ENCODE measurements around the gene CLCN6. TPM values are rescaled to one million over a fixed set of nuclear protein-coding genes. Genes with fewer than 3 reads are reported as not detected.

The CLCN6 gene
- total and polyA plus RNA-seq, 2 of the 13 experiments (the other 11 are each of a cell fraction or from before 2014, with no cell fraction given) = 14.9 to 19.3 TPM

DNA sequence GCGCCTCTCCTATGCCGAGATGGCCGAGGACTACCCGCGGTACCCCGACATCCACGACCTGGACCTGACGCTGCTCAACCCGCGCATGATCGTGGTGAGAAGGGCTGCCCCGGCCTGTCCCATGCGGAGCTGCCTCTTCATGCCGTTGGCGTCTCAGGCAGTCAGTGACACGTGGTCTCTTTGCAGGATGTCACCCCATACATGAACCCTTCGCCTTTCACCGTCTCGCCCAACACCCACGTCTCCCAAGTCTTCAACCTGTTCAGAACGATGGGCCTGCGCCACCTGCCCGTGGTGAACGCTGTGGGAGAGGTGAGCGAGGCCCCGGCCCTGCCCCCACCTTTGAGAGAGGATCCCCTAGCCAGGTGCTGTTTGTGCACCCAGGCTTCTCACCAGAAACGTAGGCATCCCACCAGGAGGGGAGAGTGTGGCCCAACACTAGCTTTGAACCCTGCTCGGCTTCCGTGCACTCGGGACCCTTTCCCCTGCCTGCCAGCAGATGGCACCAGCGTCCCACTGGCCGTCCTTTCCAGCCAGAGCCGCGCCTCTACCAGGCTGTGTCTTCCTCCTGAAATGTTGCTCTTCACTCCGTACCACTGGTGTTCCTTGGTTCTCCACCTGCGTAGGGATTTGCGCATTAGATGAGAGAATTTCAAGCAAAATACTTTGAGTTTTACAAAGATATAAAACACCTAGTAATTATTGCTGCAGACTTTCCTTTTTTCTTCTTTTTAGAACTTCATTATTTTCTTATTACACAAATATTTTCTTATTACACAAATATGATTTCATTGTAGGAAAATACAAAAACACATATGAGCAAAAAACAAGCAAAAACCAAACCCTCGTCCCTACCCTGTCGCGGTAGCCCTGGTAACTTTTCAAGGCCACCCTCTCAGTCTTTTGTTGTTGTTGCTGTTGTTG, 32.6 kb downstream of the CLCN6 start (continued):
- TF ChIP-seq, protein P1, sequence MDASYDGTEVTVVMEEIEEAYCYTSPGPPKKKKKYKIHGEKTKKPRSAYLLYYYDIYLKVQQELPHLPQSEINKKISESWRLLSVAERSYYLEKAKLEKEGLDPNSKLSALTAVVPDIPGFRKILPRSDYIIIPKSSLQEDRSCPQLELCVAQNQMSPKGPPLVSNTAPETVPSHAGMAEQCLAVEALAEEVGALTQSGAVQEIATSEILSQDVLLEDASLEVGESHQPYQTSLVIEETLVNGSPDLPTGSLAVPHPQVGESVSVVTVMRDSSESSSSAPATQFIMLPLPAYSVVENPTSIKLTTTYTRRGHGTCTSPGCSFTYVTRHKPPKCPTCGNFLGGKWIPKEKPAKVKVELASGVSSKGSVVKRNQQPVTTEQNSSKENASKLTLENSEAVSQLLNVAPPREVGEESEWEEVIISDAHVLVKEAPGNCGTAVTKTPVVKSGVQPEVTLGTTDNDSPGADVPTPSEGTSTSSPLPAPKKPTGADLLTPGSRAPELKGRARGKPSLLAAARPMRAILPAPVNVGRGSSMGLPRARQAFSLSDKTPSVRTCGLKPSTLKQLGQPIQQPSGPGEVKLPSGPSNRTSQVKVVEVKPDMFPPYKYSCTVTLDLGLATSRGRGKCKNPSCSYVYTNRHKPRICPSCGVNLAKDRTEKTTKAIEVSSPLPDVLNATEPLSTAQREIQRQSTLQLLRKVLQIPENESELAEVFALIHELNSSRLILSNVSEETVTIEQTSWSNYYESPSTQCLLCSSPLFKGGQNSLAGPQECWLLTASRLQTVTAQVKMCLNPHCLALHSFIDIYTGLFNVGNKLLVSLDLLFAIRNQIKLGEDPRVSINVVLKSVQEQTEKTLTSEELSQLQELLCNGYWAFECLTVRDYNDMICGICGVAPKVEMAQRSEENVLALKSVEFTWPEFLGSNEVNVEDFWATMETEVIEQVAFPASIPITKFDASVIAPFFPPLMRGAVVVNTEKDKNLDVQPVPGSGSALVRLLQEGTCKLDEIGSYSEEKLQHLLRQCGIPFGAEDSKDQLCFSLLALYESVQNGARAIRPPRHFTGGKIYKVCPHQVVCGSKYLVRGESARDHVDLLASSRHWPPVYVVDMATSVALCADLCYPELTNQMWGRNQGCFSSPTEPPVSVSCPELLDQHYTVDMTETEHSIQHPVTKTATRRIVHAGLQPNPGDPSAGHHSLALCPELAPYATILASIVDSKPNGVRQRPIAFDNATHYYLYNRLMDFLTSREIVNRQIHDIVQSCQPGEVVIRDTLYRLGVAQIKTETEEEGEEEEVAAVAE (CRISPR knock-in tag; IDR thresholded peaks at IDR 0.05; ENCODE audit: borderline replicate concordance) = no peak
- TF ChIP-seq YEATS4 (CRISPR knock-in tag; IDR thresholded peaks at IDR 0.05; ENCODE audit: borderline replicate concordance) (no peak), SMARCC2 (IDR thresholded peaks at IDR 0.05) (no peak), ZNF530 (CRISPR knock-in tag; IDR thresholded peaks at IDR 0.05; ENCODE audit: low read depth) (no peak), ARNT (IDR thresholded peaks at IDR 0.05) (no peak), GTF2F1 (IDR thresholded peaks at IDR 0.05; ENCODE audit: low read length) (no peak), ZNF790 (CRISPR knock-in tag; IDR thresholded peaks at IDR 0.05; ENCODE audit: borderline replicate concordance) (no peak), FOXM1 (CRISPR knock-in tag; IDR thresholded peaks at IDR 0.05) (no peak), SOX13 (IDR thresholded peaks at IDR 0.05) (no peak), SOX13 (CRISPR knock-in tag; conservative IDR thresholded peaks at IDR 0.05 in 1 of 2, IDR thresholded peaks at IDR 0.05 in 1 of 2) (no peak), MAFK (conservative IDR thresholded peaks at IDR 0.05 in 1 of 2, IDR thresholded peaks at IDR 0.05 in 1 of 2; ENCODE audit: low read length in 2 of 2) (no peak), ZNF839 (CRISPR knock-in tag; IDR thresholded peaks at IDR 0.05; ENCODE audit: borderline replicate concordance) (no peak), TCF7L2 (IDR thresholded peaks at IDR 0.05; ENCODE audit: low read depth, low read length) (no peak), ONECUT2 (CRISPR knock-in tag; IDR thresholded peaks at IDR 0.05) (no peak), WIZ (CRISPR knock-in tag; IDR thresholded peaks at IDR 0.05) (peak; percentile 44; the same call in 1 of the 2 replicates), ZNF850 (CRISPR knock-in tag; conservative IDR thresholded peaks at IDR 0.05) (no peak)
- TF ChIP-seq, protein P2, sequence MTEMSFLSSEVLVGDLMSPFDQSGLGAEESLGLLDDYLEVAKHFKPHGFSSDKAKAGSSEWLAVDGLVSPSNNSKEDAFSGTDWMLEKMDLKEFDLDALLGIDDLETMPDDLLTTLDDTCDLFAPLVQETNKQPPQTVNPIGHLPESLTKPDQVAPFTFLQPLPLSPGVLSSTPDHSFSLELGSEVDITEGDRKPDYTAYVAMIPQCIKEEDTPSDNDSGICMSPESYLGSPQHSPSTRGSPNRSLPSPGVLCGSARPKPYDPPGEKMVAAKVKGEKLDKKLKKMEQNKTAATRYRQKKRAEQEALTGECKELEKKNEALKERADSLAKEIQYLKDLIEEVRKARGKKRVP (CRISPR knock-in tag; IDR thresholded peaks at IDR 0.05) = peak in 1 of 2 experiments; percentile 53; a peak in 1 of 4 replicates
- TF ChIP-seq, protein P3, sequence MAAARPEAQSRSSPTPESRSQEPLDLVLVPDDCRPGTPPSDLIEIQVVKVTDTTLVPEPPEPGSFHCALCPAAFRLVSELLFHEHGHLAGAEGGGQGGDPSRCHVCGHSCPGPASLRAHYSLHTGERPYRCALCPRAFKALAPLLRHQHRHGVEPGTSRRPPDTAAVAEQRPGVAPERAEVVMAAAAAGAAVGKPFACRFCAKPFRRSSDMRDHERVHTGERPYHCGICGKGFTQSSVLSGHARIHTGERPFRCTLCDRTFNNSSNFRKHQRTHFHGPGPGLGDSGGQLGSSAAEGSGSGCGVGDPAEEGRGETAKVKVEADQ (CRISPR knock-in tag; IDR thresholded peaks at IDR 0.05; ENCODE audit: borderline replicate concordance) = no peak
- TF ChIP-seq, protein P4, sequence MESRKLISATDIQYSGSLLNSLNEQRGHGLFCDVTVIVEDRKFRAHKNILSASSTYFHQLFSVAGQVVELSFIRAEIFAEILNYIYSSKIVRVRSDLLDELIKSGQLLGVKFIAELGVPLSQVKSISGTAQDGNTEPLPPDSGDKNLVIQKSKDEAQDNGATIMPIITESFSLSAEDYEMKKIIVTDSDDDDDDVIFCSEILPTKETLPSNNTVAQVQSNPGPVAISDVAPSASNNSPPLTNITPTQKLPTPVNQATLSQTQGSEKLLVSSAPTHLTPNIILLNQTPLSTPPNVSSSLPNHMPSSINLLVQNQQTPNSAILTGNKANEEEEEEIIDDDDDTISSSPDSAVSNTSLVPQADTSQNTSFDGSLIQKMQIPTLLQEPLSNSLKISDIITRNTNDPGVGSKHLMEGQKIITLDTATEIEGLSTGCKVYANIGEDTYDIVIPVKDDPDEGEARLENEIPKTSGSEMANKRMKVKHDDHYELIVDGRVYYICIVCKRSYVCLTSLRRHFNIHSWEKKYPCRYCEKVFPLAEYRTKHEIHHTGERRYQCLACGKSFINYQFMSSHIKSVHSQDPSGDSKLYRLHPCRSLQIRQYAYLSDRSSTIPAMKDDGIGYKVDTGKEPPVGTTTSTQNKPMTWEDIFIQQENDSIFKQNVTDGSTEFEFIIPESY (CRISPR knock-in tag; IDR thresholded peaks at IDR 0.05) = peak; percentile 76

Measured in HepG2 (cell line).